IPS DF 6.9 (cell line): ENCODE measurements around the gene ALG6.

Source experiments
- DNase-seq: peaks from one replicate; pipeline ENCODE4 v3.0.0-alpha.2; 2013; ENCODE audit warnings: low read depth, low spot score
- H3K27ac ChIP-seq: one replicate; pipeline ENCODE4 v1.5.1; 2013; ENCODE audit warnings: low read length, control low read depth
- H3K27me3 ChIP-seq: 2 replicates; pipeline ENCODE4 v1.6.1; 2013; ENCODE audit warnings: mild to moderate bottlenecking, low read length; ENCODE audit not compliant: control insufficient read depth, insufficient read depth
- H3K36me3 ChIP-seq: 2 replicates; pipeline ENCODE4 v1.6.1; 2013; ENCODE audit warnings: low read length; ENCODE audit not compliant: control insufficient read depth, insufficient read depth
- H3K4me1 ChIP-seq: 2 replicates; pipeline ENCODE4 v1.6.1; 2013; ENCODE audit warnings: low read length; ENCODE audit not compliant: control insufficient read depth, insufficient read depth
- H3K4me3 ChIP-seq: 2 replicates; pipeline ENCODE4 v1.5.1; 2013; ENCODE audit warnings: mild to moderate bottlenecking, low read length
- H3K9me3 ChIP-seq: 2 replicates; pipeline ENCODE4 v1.6.1; 2013; ENCODE audit warnings: low read length, inconsistent platforms; ENCODE audit not compliant: control insufficient read depth, insufficient read depth
- WGBS: extraction: QIAGEN DNeasy Blood & Tissue Kit; methylation state at CpG from one replicate; pipeline ENCODE4 v1.1.7; 2013; ENCODE audit warnings: mixed read lengths, missing lambda C conversion rate; ENCODE audit not compliant: insufficient read length, insufficient coverage; 5-methylcytosine and 5-hydroxymethylcytosine counted together

The ALG6 gene

GRCh38 chr1:63367215-63368103, at the start of gene ALG6:
ALG6 (plus strand) TSS chr1:63367627; CDS start chr1:63370978, 3,351 bp downstream.
- Histone ChIP-seq H3K4me1 (0 out of 2 replicates have a peak, but pooled peaks cover 2% of the 10 kb centered on the region), H3K4me3 (peak within 1 kb of the TSS; percentile 93), H3K36me3 (peaks cover 2% of the 10 kb centered on the region; the same call in 1 of the 2 replicates), H3K27ac (no peak within 1 kb of the TSS), H3K27me3 (no peaks in the 10 kb centered on the region), H3K9me3 (no peaks in the 10 kb centered on the region)
- peak; percentile 95 for DNase-seq
- WGBS: no CpG with 5 or more reads among the region's 77 CpGs

DNA sequence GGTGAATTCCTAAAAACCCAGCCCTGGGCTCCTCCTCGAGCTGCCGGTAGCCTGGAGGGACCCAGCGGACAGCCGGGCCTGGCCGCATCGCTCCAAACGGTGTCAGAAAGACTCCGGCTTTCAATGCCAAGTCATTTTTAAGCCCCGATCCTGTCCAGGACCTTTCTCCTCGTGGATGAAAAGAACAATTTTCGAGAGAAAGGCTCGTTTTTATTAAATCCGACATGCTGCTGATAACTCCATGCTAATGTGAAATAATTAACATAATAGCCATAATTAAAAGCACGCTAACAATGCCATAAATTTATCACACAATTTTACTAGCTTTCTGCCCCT, 49.6 kb upstream of the ALG6 start:
- H3K27ac ChIP-seq: no peak overlapping the region
- H3K4me1 ChIP-seq: peaks cover 5% of the 10 kb centered on the region; the same call in 1 of the 2 replicates
- H3K4me3 ChIP-seq: peak overlapping the region; percentile 48; the same call in 1 of the 2 replicates
- H3K36me3 ChIP-seq: no peaks in the 10 kb centered on the region
- no CpG with 5 or more reads among the region's 14 CpGs for WGBS
- no peak for DNase-seq
- no peaks in the 10 kb centered on the region for H3K9me3 ChIP-seq
- H3K27me3 ChIP-seq: no peaks in the 10 kb centered on the region; the same call in 1 of the 2 replicates

- Histone ChIP-seq H3K36me3 (no peaks in the 10 kb centered on the region), H3K27ac (no peak overlapping the region), H3K27me3 (no peaks in the 10 kb centered on the region; the same call in 1 of the 2 replicates), H3K9me3 (no peaks in the 10 kb centered on the region), H3K4me1 (peaks cover 5% of the 10 kb centered on the region; the same call in 1 of the 2 replicates), H3K4me3 (no peak overlapping the region)
- no CpG with 5 or more reads among the region's 28 CpGs for WGBS
- DNase-seq: no peak
Observed at GRCh38 chr1:63318201-63318979, 49.0 kb upstream of the ALG6 start.

DNA sequence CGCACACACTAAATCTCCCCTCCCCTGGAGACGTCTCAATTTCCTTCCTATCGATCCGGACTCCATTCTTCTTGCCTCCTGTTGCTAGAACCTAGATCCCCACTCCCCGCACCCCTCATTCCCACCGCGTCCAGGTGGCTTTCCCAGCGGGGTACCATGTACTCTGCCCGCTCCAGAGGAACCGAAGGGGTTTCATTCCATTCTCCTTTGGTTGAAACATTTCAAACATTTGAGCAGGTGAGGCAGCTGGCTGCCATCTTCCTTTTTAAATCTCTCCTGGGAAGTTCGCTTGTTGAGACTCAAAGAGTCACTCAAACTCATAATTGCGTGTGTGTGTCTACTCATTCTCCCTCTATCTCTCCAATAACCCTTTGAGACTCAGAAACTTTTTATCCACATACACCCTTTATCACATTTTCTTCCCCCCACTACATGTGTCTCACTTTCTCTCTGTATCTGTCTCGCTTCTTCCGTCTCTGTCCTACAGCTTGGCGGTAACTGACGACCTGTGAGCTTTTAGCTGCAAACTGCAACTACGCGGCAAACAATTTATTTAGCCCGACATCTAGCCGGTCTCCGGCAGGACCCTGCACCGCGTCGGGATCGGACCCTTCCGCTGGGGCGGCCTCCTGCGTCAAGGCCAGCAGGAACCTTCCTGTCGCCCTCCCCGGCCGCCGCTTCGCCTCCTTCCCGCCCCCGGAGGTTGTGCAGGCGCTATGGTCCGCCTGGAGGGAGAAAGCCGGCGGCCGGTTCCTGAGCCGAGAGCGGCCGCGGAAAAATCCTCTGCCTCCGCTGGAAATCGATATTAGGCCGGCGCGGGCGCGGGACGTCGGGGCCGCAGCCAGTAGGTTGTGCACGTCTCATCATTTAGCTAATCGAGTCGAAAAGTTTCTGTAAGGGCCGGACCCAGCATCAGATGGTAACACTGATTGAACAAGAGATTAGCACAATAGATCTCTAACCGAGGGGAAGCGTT, 48.1 kb upstream of the ALG6 start:
- no peak overlapping the region for H3K27ac ChIP-seq
- H3K4me3 ChIP-seq: peak overlapping the region; percentile 41; the same call in 1 of the 2 replicates
- H3K4me1 ChIP-seq: peaks cover 5% of the 10 kb centered on the region; the same call in 1 of the 2 replicates
- no peaks in the 10 kb centered on the region for H3K9me3 ChIP-seq
- WGBS: 100% methylated on average over 1 of the region's 60 CpGs
- no peaks in the 10 kb centered on the region for H3K36me3 ChIP-seq
- H3K27me3 ChIP-seq: no peaks in the 10 kb centered on the region; the same call in 1 of the 2 replicates
- DNase-seq: no peak

GRCh38 chr1:63320022-63320721, 47.3 kb upstream of the ALG6 start:
- Histone ChIP-seq H3K4me3 (peak overlapping the region; percentile 41; the same call in 1 of the 2 replicates), H3K27ac (no peak overlapping the region), H3K27me3 (no peaks in the 10 kb centered on the region; the same call in 1 of the 2 replicates), H3K4me1 (peaks cover 5% of the 10 kb centered on the region; the same call in 1 of the 2 replicates), H3K9me3 (no peaks in the 10 kb centered on the region), H3K36me3 (no peaks in the 10 kb centered on the region)
- WGBS: no CpG with 5 or more reads among the region's 47 CpGs
- DNase-seq: no peak

DNA sequence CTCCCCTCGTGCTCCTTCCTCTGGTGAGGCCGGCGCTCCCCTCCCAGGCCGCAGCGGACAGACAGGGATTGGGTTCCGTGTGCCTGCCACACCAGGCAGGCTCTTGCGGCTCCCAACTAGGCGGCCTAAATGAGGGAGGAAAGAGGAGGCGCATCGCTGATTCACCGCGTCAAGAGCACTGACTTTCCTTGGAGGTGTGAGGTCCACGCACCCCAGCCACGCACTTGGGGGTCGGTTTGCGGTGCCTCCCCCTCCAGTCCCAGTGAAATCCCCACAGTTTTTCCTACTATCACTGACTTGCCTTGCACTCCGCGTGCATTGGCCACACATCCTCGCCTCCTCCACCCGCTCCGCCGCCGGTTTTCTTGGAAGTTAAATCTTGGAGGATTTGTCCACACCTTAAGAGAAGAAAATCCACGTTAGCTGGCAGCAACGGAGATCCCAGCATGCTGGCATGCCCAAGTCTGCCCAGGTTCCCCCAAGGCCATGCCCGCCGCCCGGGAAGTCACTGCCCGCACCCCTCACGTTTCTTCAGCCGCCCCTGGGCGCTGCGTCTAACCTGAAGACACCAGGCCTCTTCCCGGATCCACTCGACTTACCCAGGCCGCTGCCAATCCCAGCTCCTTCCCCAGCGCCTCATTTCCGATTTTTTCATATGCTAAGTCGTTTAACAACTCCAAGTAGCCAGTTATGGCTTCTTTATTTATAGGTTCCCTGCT, 46.2 kb upstream of the ALG6 start:
- H3K27ac ChIP-seq: no peak overlapping the region
- no peaks in the 10 kb centered on the region for H3K36me3 ChIP-seq
- peak overlapping the region; percentile 68; the same call in 1 of the 2 replicates for H3K4me3 ChIP-seq
- no peaks in the 10 kb centered on the region for H3K9me3 ChIP-seq
- peaks cover 4% of the 10 kb centered on the region; the same call in 1 of the 2 replicates for H3K4me1 ChIP-seq
- no peak for DNase-seq
- no peaks in the 10 kb centered on the region; the same call in 1 of the 2 replicates for H3K27me3 ChIP-seq
- WGBS: no CpG with 5 or more reads among the region's 39 CpGs

GRCh38 chr1:63321785-63322113, 45.7 kb upstream of the ALG6 start:
- Histone ChIP-seq H3K4me1 (peaks cover 4% of the 10 kb centered on the region; the same call in 1 of the 2 replicates), H3K36me3 (no peaks in the 10 kb centered on the region), H3K27ac (no peak overlapping the region), H3K4me3 (peak overlapping the region; percentile 68; the same call in 1 of the 2 replicates), H3K9me3 (no peaks in the 10 kb centered on the region), H3K27me3 (no peaks in the 10 kb centered on the region; the same call in 1 of the 2 replicates)
- WGBS: no CpG with 5 or more reads among the region's 12 CpGs
- no peak for DNase-seq

DNA sequence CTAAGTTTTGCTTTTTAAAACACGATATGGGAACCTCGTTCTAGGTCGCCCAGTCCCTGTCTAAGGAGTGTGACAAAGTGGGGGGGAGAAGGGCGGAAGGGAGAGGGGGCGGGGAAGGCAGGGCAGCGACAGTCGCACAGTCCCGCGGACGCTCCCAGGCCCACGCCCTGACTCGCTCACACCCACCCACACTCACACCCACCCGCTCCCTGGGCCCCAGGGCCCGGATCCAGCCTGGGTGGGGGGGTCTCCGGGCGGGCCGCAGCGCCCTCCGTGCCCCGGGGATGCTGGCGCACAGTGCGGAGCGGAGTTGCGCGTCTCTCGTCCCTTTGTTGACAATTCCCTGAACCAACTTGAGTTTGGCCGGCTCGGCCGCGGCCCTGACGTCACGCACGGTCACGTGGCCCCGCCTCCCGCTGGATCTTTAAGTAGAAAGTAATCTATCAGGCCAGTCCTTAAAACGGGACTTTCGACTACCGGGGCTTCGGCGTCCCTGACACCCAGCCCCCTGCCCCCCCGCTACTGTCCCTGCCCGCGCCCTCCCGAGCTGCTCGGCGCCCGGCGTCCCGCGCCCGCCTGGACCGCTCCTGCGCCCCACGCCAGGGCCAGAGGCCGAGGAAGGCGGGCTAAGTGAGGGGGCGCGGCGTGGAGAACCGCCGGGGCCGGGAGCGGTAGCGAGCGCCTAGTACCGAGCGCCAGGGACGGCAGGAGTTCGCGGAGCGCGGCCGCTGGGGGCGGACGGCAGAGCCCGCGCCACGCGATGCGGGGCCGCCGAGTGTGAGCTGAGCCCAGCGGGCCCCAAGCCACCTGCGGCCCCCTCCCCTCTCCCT, 45.1 kb upstream of the ALG6 start, which contains the start of gene FOXD3:
Gene FOXD3, plus strand, starts transcription at position 454 of the 830 bp plus-strand sequence. CDS start 492 bp downstream, outside the sequence.
- Histone ChIP-seq H3K4me1 (peaks cover 4% of the 10 kb centered on the region; the same call in 1 of the 2 replicates), H3K36me3 (no peaks in the 10 kb centered on the region), H3K27me3 (no peaks in the 10 kb centered on the region; the same call in 1 of the 2 replicates), H3K9me3 (no peaks in the 10 kb centered on the region), H3K4me3 (peak within 1 kb of the TSS; percentile 68), H3K27ac (no peak within 1 kb of the TSS)
- no CpG with 5 or more reads among the region's 85 CpGs for WGBS
- DNase-seq: no peak
